ENCODE measurements around the gene SYCP2. TPM values are rescaled to one million over a fixed set of nuclear protein-coding genes. Genes with fewer than 3 reads are reported as not detected.

The SYCP2 gene
- total and polyA plus RNA-seq, 2 donors from 2014 or later: 2.1 to 3.0 TPM

DNA sequence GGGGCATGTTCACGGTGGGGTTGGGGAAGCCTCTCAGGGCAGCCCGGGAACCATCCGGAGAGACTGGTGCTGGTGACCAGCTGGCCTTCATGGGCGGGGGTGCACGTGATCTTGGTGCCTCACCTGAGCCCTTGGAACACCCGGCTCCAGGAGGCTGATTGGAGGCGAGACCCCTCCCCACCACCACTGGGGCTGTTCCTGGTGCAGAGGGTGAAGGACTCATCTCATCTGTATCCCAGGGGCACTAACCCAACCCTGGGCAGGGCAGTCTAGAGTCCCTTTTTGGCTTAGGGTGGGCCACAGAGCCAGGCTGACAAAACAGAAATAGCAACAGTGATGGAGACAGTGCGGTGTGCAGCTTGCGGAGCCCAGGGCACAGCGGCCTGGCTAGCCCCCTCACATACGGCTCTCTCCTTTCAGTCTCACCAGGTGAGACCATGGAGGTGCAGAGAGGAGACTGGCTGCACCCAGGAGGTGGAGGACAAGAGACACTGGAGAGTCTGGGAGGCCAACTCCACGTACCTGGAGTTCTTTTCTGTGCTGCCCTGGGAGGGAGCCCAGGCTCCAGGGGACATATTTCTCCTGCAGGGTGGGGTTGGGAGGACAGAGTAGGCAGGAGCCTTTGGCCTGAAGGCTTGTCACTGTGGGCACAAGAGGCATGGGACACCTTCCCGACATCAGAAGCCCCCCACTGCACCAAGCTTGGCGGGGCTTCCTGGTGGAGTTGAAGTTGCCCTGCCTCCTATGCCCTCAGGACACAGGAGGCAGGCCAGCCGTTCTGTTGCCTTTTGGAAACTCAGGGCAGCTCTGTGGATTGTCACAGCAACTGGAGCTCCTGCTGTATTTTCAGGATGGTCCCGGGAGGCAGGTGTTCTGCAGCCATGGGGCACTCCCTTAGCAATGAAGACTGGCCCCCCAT is 106.0 kb downstream of the SYCP2 start:
- TF ChIP-seq, protein P1, sequence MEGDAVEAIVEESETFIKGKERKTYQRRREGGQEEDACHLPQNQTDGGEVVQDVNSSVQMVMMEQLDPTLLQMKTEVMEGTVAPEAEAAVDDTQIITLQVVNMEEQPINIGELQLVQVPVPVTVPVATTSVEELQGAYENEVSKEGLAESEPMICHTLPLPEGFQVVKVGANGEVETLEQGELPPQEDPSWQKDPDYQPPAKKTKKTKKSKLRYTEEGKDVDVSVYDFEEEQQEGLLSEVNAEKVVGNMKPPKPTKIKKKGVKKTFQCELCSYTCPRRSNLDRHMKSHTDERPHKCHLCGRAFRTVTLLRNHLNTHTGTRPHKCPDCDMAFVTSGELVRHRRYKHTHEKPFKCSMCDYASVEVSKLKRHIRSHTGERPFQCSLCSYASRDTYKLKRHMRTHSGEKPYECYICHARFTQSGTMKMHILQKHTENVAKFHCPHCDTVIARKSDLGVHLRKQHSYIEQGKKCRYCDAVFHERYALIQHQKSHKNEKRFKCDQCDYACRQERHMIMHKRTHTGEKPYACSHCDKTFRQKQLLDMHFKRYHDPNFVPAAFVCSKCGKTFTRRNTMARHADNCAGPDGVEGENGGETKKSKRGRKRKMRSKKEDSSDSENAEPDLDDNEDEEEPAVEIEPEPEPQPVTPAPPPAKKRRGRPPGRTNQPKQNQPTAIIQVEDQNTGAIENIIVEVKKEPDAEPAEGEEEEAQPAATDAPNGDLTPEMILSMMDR (IDR thresholded peaks at IDR 0.05; ENCODE audit: borderline replicate concordance, extremely low read depth, insufficient read depth): no peak
- H3K9me3 ChIP-seq (ENCODE audit: control insufficient read depth in 2 of 3, insufficient read depth in 1 of 3, low read length in 3 of 3): no peaks in the 10 kb centered on the region
- intact Hi-C loops (cut with DNase I): no loop called here
- no peaks in the 10 kb centered on the region for H3K27me3 ChIP-seq (ENCODE audit: control insufficient read depth, insufficient read depth, low read length)
- H3K4me1 ChIP-seq (ENCODE audit: control insufficient read depth in 2 of 3, insufficient read depth in 2 of 3, low read depth in 1 of 3, low read length in 3 of 3): no peaks in the 10 kb centered on the region
- H3K27ac ChIP-seq (ENCODE audit: low read depth in 2 of 2, low read length in 2 of 2): no peak overlapping the region
- FAIRE-seq: no peak
- no peak overlapping the region for H3K9ac ChIP-seq (ENCODE audit: low read length in 3 of 3)
- no peaks in the 10 kb centered on the region for H3K36me3 ChIP-seq (ENCODE audit: control insufficient read depth in 2 of 3, insufficient read depth in 3 of 3, low read length in 3 of 3)
- peak in 1 of 5 donors; percentile 55 for DNase-seq
- no peak overlapping the region for H3K4me3 ChIP-seq (ENCODE audit: low read length in 3 of 3)

DNA sequence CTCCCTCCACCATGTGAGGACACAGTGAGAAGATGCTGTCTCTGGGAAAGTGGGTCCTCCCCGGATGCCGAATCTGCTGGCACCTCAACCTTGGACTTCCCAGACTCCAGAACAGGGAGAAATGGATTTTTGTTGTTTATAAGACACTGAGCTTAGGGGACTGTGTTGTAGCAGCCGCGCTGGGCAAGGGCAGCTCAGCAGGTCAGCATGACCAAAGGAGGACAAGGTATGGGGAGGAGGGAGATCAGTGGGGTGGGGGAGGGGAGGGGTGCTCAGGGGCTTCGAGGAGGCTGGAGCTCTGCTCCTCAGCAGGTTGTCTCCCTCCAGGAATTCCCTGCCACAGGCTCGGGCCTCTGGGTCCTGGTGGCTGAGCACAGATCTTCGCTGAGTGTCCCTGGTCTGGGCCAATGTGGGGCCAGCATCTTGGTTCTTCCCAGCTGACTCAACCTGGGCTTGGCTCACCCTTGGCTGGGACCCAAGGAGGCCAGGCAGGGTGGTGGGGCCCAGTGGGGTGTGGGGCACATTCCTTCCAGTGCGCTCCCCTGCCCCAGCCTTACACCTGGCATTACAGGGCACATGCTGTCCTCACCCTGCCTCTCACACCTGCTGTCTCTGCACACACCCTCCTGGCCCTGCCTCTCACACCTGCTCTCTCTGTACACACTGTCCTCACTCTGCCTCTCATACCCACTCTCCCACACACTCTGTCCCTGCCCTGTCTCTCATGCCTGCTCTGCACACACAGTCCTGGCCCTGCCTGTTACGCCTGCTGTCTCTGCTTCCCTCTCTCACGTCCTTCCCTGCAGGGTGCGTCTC is 107.3 kb downstream of the SYCP2 start:
- FAIRE-seq (no peak), DNase-seq (peak in 1 of 5 donors; percentile 90)
- Histone ChIP-seq H3K9ac (ENCODE audit: low read length in 3 of 3) (no peak overlapping the region), H3K27me3 (ENCODE audit: control insufficient read depth, insufficient read depth, low read length) (no peaks in the 10 kb centered on the region), H3K4me1 (ENCODE audit: control insufficient read depth in 2 of 3, insufficient read depth in 2 of 3, low read depth in 1 of 3, low read length in 3 of 3) (no peaks in the 10 kb centered on the region), H3K27ac (ENCODE audit: low read depth in 2 of 2, low read length in 2 of 2) (no peak overlapping the region), H3K36me3 (ENCODE audit: control insufficient read depth in 2 of 3, insufficient read depth in 3 of 3, low read length in 3 of 3) (no peaks in the 10 kb centered on the region), H3K9me3 (ENCODE audit: control insufficient read depth in 2 of 3, insufficient read depth in 1 of 3, low read length in 3 of 3) (no peaks in the 10 kb centered on the region), H3K4me3 (ENCODE audit: low read length in 3 of 3) (no peak overlapping the region)
- TF ChIP-seq, protein P1 (IDR thresholded peaks at IDR 0.05; ENCODE audit: borderline replicate concordance, extremely low read depth, insufficient read depth): no peak
- intact Hi-C loops (cut with DNase I): no loop called here

DNA sequence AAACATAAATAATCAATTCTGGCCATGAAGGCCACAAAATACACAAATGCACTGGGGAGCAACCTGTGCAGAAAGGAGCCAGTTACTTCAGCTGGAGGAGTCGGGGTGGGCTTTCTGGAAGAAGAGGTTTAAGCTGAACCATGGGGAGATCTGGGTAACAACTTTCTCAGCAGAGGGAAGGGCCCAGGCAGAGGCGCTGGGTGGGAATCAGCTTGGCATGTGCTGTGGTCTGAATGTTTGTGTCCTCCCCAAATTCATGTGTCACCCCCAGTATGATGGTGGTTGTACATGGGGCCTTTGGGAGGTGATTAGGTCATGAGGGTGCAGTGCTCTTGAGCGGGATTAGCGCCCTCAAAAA is 107.9 kb downstream of the SYCP2 start:
- Histone ChIP-seq H3K9me3 (ENCODE audit: control insufficient read depth in 2 of 3, insufficient read depth in 1 of 3, low read length in 3 of 3) (no peaks in the 10 kb centered on the region), H3K9ac (ENCODE audit: low read length in 3 of 3) (no peak overlapping the region), H3K27ac (ENCODE audit: low read depth in 2 of 2, low read length in 2 of 2) (no peak overlapping the region), H3K27me3 (ENCODE audit: control insufficient read depth, insufficient read depth, low read length) (no peaks in the 10 kb centered on the region), H3K36me3 (ENCODE audit: control insufficient read depth in 2 of 3, insufficient read depth in 3 of 3, low read length in 3 of 3) (no peaks in the 10 kb centered on the region), H3K4me1 (ENCODE audit: control insufficient read depth in 2 of 3, insufficient read depth in 2 of 3, low read depth in 1 of 3, low read length in 3 of 3) (no peaks in the 10 kb centered on the region), H3K4me3 (ENCODE audit: low read length in 3 of 3) (no peak overlapping the region)
- FAIRE-seq (no peak), DNase-seq (no peak)
- TF ChIP-seq, protein P1 (IDR thresholded peaks at IDR 0.05; ENCODE audit: borderline replicate concordance, extremely low read depth, insufficient read depth): no peak
- intact Hi-C loops (cut with DNase I): no loop called here
